GM21786 (cell line): ENCODE results near the gene MAFF.

Source experiments
- ATAC-seq: cut with Tn5 transposase; IDR thresholded peaks from one replicate; pipeline ENCODE4 v1.9.1; 2021; ENCODE audit not compliant: unreplicated experiment

The MAFF gene

DNA sequence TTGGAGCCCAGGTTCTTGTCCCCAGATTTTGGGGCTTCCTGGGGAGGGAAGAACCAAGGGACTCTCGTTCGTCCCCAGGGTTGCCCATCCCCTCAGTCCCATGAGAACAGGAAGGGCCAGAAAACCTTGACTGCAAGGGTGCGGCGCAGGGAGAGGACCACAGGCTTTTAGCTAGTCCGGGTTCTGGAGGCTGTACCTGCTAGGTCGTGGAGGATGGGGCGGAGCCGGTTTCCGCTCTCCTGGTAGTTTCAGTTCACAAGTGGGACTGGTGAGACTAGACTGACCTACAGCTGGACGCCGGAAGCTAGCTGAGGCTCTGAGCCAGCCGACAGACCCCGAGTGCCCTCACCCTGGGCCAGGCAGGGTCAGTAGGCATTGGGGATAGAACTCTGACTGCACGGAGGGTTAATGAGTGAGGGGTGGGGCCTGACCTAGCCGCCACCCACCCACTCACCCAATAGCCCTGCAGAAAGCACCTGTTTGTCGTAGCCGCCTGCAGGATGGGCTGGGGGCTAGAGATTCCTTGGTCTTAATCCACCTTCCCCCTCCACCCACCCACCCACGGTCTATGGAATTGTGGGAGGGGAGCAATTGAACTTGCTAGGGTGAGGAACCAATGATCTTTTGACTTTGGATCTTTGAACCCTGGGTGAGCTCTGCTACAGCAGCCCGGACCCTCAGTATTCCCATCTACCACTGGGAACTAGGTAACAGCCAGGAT lies 1.5 kb downstream of the MAFF start:
- ATAC-seq, result no peak

DNA sequence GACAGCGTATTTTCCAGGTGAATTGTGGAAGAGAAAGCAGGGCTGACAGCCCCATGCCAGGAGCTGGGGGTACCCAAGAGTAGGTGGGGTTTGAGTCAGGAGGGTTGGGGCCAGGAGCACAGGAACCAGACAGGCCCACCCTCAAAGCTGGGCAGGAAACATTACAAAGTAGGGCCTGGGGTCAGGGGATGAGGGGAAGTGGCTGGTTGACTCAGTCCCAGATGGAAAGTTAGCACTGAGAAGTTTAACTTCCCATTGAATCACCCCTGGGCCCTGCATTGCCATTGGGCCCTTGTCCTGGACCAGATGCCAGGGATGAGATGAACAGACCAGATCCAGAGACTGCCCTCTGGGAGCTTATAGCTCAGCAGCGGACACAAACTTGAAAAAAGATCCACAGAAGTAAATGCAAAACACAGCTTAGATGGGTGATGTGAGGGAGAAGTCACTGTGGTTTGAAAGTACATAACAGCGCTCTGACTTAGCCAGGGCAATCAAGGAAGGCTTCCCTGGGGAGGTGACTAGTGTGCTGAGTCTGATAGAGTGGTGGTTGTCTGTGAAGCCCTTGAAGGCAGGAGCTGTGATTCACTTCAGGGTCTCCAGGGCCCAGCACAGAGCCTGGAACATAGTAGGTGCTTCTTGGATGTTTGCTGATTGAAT lies 2.2 kb downstream of the MAFF start:
- no peak for ATAC-seq

DNA sequence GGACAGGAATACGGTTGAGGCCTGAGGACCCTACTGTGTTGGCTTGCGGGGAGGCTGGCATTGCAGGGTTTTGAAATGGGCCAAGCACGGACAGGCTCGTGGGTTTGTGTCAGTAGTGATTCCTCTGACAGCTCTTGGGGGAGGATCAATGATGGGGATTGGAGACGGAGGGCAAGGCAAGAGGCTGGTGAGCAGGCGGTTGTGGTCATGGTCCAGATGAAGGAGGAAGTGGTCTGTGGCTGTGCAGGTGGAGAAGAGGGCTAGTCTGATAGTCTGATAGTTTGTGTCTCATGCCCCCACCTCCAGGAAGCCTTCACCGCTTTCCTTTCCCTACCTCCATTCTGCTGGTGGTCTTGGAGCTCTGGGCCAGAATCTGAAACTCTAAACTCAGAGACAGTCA lies 3.0 kb downstream of the MAFF start:
- ATAC-seq, result no peak

DNA sequence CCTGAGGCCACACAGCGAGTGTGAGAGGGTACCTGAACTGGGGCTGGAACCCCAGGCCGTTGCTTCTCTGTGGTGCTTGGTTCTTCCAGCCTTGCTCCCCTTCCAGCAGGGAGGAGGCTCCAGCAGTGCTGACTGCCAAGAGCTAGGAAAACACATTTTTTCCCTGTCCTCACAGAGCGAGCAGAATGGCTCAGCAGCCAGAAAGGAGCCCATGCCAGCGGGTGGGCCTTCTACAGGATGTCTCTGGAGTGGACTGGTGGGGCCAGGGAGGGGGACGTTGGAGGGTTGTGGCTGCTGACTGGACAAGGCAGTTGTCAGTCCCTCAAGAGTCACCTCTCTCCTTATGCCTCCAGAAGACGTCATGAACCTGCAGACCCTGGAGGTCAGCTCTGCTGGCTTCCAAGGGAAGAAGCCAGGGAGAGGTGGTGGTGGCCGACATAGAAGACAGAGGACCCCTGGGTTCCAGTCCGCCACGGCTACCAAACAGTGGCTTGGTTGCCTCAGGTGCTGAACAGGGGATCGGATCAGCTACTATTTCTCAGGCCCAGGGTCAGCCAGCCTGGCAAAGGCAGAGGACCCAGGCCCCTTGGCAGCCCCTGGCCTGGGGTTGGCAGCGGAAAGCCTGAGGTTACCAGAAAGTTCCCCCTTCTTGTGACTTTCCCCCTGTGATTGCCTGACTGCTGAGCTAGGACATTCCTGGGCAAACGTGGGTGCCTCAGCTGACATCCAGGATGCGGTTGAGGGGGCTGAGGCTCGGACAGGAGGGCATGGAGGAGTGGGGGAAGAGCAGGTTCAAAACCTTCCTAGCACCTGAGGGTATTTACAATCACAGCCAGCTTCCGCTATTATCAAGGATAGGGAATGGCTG lies 3.7 kb downstream of the MAFF start:
- no peak for ATAC-seq

DNA sequence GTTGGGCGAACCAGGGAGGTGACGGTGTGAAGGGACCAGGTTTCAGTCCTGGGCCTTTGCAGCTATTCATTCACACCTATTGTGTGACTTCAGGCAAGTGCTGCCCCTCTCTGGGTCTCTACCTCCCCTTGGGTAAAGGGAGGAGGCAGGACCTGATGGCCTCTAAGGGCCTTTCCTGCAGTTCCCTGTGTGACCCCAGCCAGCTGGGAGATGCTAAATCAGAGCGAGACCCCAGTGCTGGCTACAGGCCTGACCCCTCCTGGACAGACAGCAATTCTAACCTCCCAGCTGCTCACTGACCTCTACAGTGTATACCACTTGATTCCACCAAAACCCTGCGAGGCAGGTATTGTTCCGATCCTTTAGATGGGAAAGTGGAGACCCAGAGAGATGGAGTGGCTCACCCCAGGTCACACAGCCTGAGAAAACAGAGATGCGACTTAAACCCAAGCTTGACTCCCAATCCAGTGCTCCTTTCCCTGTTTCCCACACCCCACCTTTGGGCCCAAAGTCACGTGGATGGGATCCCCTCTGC lies 6.2 kb downstream of the MAFF start:
- ATAC-seq, result no peak

DNA sequence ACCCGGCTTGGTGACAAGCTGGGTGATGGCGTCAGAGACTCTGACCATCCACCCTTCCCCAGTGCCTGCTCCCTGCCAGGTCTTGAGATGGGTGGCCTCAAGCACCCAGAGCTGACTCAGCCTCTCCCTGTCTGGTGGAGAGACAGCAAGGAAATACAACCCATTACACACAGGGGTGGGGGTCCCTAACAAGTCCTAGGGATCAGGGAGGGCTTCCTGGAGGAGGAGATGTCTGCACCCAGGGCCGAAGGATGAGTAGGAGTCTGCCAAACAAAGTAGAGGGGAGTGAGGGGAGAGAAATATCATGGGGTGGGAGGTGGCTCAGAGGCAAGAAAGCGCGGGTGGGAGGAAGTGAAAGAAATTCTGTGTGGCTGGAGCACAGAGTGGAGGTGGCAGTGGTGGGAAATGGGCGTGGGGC lies 6.8 kb downstream of the MAFF start:
- no peak for ATAC-seq

DNA sequence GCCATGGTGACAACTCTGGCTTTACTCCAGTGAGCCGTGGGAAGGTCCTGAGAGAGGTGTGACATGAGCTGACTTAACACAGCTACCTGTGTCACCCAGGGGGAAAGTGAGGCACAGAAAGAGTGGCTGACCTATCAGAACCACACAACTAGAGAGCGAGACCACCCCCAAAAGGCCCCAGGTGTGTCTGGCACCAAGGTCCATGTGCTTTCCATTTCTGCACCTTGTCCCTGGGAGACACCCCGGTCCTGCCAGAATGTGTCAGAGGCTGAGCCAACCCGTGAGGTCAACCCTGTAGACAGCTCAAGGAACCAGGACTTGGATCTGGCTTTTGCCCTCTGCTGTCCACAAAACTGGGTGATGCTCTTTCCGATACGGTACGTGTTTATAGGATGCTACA lies 9.8 kb downstream of the MAFF start:
- ATAC-seq, result no peak

DNA sequence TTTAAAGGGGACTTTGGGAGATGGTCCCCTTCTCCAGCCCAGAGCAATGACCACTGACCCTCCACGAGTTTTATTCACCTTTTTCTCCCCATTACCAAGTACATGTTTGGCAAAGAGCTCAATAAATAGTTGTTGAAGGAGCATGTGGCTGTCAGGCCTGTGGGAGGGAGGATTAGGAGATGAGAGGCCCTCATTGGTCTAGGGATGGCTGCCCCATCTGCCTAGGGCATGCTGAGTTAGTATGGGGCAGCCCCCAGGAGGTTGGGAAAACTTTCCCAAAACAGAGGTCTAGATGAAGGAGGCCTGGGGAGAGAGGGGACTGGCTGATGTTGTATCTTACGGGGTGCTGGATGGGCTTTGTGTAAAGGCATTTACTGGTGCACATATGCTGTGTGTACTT lies 10.6 kb downstream of the MAFF start:
- ATAC-seq, result no peak

DNA sequence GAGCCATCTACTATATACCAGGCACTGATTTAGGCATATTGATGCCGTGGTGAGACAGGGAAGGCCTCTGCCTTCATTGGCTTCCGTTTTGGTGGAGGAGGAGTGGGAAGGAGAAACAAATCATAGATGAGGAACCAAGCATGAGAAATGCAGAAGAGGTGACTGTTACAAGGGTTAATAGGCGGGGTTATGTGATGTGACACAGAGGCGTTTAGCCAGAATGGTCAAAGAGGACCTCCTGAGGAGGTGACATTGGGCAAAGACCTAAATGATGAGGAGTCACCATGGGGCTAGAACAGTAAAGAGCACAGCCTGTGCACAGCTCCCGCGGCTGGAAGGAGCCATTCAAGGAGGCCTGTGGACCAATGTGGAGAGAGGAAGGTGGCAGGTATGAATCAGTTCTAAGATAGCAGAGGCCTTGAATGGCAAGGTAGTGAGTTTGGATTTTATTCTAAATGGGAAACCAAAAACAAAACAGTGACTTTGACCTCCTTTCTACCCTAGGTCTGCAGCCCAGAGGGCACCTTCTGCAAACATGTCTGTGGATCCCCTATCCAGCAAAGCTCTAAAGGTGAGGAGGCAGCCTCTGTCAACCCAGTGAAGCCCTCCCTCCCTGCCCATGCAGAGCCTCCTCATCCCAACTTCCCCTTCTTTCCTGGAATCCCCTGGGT lies 11.7 kb downstream of the MAFF start:
- ATAC-seq, result no peak

DNA sequence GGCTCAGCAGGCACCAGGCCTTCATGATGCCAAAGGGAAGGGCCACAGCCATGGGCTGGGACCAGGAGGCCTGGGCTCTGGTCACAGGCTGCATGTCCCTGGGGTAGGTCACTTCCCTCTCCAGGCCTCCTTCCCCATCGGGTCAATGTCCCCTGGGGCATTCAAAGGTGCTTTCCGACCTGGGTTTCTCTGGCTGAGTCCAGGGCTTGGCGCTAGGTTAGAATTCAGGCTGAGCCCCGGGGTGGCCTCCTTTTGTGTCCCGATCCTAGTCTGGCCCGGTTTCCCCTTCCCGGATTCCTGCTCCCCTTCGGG lies 12.2 kb downstream of the MAFF start:
- no peak for ATAC-seq

DNA sequence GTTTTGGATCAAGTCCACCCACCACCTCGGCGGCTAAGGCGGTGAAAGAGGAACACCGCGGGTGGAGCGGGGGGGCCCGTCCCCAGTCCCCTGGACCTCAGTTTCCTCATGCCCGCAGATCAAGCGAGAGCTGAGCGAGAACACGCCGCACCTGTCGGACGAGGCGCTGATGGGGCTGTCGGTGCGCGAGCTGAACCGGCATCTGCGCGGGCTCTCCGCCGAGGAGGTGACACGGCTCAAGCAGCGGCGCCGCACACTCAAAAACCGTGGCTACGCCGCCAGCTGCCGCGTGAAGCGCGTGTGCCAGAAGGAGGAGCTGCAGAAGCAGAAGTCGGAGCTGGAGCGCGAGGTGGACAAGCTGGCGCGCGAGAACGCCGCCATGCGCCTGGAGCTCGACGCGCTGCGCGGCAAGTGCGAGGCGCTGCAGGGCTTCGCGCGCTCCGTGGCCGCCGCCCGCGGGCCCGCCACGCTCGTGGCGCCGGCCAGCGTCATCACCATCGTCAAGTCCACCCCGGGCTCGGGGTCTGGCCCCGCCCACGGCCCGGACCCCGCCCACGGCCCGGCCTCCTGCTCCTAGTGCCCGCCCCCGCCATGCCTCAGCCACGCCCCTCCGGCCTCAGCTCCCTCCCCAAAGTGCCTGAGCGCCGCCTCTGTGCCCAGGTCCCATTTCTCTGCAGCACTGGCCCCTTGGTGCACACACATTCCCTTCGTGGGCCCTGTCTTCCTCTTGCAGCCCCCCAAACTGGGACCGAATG lies 12.7 kb downstream of the MAFF start:
- ATAC-seq, result no peak

DNA sequence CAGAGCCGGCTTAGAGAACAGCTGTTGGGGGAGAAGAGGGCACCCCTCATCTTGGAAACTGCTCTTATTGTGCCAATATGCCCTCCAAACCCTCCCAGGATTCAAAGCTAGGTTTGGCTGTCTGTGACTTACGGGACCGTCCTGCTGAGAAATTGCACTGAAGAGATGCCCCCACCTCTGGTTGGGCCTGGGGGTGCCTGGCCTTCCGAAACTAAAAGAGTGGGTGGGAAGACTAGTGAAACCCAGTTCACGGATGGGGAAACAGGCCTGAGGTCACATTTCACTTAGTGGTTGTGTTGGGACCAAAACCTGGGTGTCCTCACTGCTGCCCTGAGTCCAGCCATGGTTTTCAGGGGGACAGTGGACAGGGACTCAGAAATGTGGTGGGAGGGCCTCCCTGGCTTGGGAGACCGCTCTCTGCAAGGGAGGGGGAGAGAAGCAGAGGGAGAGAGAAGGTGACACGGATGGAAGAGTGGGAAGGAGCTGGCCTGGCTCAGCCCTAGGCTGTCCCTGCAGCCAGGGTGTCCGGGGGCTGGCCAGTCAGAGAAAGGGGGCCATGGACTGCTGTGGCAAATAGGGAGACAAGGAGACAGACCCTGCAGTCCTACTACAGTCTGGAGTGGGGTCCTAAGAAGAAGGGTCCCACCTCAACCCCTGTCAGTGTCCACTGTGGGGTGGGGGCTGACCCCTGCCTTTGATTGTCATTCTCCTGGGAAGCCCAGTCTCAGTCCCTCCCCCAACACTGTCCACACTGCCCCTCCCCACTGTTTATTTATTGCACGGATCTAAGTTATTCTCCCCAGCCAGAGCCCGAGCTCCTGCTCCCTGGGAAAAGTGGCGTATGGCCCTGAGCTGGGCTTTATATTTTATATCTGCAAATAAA lies 13.6 kb downstream of the MAFF start:
- no peak for ATAC-seq

DNA sequence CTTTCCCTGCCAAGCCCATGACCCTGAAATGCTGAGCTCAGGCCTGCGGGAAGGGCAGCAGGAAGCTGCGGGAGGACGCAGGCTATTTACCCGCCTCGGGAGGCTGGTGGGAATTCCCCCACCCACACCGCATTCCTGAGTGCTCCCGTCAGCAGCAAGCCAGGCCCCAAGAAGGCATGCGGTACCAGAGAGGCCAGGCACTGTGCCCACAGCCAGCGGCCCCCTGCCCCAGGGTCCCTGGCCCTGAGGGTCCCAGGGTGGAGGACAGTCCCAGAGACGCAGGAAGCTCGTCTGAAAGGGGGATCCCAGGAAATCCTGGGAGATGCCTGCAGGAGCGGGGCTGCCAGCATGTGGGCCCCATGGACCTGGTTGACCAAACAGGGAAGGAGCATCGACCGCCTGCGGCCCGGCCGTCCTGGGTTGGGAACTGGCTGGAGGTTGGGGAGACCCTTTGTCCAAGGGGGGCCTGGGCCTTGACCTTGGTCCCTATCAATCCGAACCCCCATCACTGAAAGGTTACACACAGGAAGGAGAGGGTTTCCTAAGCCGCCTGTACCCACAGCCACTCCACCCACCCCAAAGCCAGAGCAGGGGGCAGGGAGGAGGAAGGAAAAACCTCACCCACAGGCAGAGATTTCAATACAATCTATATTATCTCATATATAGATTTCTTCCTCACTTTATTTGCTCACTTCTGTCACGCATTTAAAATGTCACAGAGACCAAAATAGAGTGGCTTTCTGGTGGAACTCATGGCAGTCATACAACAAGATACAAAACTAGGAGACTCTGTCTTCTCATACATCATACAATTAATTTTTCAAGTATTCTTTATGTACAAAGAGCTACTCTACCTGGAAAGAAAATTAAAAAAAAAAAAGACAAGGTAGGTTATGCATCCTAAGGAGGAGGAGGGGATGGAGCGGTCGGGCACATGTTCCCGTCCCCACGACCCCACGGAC lies 17.1 kb downstream of the MAFF start:
- no peak for ATAC-seq

DNA sequence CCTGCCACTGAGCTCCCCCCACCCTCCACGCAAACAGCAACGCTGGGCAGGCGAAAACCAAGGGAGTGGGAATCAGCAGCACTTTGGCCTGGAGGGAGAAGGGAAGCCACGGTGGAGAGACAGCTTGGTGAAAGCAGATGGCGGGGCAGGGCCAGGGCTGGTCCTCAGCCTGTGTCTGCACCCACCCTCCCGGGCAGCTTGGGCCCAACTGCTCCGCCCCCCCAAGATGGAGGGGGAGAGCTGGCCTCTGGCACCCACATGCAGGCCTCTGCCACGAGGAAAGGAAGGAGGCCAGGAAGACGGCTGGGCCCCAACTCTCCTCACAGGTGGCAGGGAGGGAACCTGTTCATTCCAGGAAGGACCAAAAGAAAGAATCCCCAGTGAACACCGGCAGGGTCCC lies 17.8 kb downstream of the MAFF start:
- no peak for ATAC-seq

DNA sequence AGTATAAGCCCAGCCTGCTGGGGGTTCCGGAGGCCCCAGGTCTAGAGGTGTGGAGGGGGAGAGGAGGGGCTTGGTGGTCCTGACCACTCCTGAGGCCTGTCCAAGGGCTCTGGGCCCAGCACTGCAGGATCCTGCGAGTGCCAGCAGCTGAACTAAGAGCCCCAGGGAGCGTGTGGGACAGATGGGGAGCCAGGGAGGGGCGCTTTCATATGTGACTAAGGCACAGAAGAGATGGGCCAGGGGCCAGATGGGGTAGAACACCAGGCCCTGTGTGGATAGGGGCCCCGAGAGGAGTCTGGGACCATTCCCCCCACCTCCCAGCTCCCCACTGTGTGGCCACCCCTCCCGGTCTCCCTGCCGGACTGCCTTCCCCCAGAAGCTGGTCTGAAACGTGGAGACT lies 18.4 kb downstream of the MAFF start:
- ATAC-seq, result no peak

DNA sequence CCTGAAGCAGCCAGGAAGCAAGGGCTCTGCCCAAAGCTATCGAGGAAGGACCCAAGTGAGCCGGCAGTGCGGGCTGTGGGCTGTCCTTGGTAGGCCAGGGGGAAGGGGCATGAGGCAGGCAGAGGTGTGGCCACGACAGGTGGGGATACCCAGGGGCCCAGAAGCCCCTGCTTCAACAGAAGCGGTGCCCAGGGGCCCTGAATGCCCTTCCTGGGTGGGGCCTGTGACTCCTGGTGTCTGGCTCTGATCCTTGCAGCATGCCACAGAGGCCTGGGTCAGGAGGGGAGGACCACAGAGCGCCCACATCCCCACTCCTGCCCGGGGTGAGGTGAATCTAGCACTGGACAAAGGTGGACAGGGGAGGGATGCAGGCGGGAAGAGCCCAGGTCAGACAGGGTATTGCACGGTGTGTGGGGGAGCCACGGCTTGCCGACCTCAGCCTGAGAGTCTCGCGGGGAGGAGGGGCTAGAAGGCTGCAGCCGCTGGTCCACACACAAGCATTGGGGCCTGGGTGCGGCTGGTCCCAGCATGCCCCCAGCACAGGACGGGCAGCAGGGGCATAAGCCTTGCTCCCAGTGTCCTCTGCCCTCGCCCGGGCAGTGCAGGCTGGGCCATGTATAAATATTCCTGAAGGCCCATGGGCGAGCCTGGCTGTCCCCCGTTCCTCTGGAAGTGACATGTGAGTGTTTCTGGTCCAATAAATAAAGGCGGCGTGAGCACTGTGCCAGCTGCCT lies 19.0 kb downstream of the MAFF start:
- no peak for ATAC-seq

DNA sequence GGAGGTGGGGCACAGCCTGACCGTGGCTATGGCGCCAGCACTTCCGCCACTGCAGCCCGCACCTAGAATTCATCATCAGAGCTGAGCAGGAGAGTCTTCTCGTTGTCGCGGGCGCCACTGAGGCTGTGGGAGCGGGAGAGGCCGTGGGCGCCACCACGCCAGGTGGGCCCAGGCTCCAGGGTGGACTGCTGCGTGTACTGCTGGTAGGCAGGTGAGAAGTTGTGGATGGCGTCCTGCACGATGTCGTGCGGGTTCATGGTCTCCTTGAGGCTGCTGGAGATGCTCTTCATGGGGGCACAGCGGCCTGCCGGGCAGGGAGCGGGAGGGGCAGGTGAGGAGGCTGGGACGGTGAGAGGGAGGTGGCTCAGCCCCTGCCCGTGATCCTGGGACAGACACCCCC lies 19.6 kb downstream of the MAFF start:
- ATAC-seq, result no peak
